Kidney (tissue), 14 donors: ENCODE results near the gene DCTN5. TPM values are rescaled to one million over a fixed set of nuclear protein-coding genes. Genes with fewer than 3 reads are reported as not detected.

Experiments used
- DNase-seq, 5 donors: peaks; one replicate each; pipeline ENCODE4 v3.0.0-alpha.2; 2013 to 2020
- FAIRE-seq: peaks from 2 replicates; lab custom pipeline; 2012; peaks lifted over from hg19 to GRCh38; lab: Jason Lieb, UNC
- H3K27ac ChIP-seq, 2 donors: one replicate each; pipeline ENCODE4 v1.7.0; 2013; ENCODE audit warnings: low read depth in 2 of 2, low read length in 2 of 2, inconsistent platforms in 1 of 2
- H3K27me3 ChIP-seq: one replicate; pipeline ENCODE4 v1.7.1; 2013; ENCODE audit warnings: low read length, inconsistent platforms; ENCODE audit not compliant: control insufficient read depth, insufficient read depth
- H3K36me3 ChIP-seq, 3 donors: one replicate each; pipeline versions ENCODE4 v1.7.0 to v1.7.1; 2013; ENCODE audit warnings: low read length in 3 of 3, control low read depth in 1 of 3, inconsistent platforms in 1 of 3; ENCODE audit not compliant: insufficient read depth in 3 of 3, control insufficient read depth in 2 of 3
- H3K4me1 ChIP-seq, 3 donors: one replicate each; pipeline versions ENCODE4 v1.7.0 to v1.7.1; 2013; ENCODE audit warnings: low read length in 3 of 3, inconsistent platforms in 1 of 3, low read depth in 1 of 3; ENCODE audit not compliant: control insufficient read depth in 2 of 3, insufficient read depth in 2 of 3
- H3K4me3 ChIP-seq, 3 donors: one replicate each; pipeline versions ENCODE4 v1.7.0 to v1.8.1; 2013; ENCODE audit warnings: low read length in 3 of 3, control low read depth in 1 of 3, inconsistent platforms in 1 of 3
- H3K9ac ChIP-seq, 3 donors: one replicate each; pipeline versions ENCODE4 v1.7.0 to v1.7.1; 2013; ENCODE audit warnings: low read length in 3 of 3, control low read depth in 1 of 3, inconsistent platforms in 1 of 3
- H3K9me3 ChIP-seq, 3 donors: one replicate each; pipeline versions ENCODE4 v1.7.0 to v1.7.1; 2013; ENCODE audit warnings: low read length in 3 of 3, control low read depth in 1 of 3, inconsistent platforms in 1 of 3; ENCODE audit not compliant: control insufficient read depth in 2 of 3, insufficient read depth in 1 of 3
- intact Hi-C: fragments of 100-400 bp; cut with DNase I; formaldehyde crosslinking; loops from one replicate; pipeline ENCODE4 v1.11.1; 2022
- polyA plus RNA-seq: library from polyadenylated mRNA; stranded (reverse); fragments of 350-450 nt; fragmentation: Illumina TruSeq; extraction: RNeasy Lipid Tissue Mini Kit (QIAGEN cat#74804); gene quantifications from one replicate; pipeline ENCODE4 v1.2.3, GENCODE V29; 2014; ENCODE audit warnings: low read depth, low replicate concordance; ENCODE audit not compliant: insufficient read depth
- total RNA-seq: library from RNA; stranded (reverse); fragmentation: NEBNext Ultra II Directional; extraction: Animal tissue kit (Norgen Biotek cat#: 25700); gene quantifications from one replicate; pipeline ENCODE4 v1.2.1, GENCODE V29; 2021
- TF ChIP-seq, protein P1 (sequence below): IDR thresholded peaks from 3 replicates; pipeline ENCODE4 v1.5.1; 2012; ENCODE audit warnings: mild to moderate bottlenecking, moderate library complexity, borderline replicate concordance; ENCODE audit not compliant: insufficient read depth; ENCODE audit errors: extremely low read depth
- donor health status: control.
- donor health status: control.
- donor health status: control.
- donor health status: control.
- donor health status: control.
- donor health status: DM: yes; HTN: yes; CAD: no.
- donor health status: Normal renal cell carcinoma (clear cell type).

DCTN5 gene
- total and polyA plus RNA-seq, 2 donors from 2014 or later: 36.5 to 60.5 TPM

DNA sequence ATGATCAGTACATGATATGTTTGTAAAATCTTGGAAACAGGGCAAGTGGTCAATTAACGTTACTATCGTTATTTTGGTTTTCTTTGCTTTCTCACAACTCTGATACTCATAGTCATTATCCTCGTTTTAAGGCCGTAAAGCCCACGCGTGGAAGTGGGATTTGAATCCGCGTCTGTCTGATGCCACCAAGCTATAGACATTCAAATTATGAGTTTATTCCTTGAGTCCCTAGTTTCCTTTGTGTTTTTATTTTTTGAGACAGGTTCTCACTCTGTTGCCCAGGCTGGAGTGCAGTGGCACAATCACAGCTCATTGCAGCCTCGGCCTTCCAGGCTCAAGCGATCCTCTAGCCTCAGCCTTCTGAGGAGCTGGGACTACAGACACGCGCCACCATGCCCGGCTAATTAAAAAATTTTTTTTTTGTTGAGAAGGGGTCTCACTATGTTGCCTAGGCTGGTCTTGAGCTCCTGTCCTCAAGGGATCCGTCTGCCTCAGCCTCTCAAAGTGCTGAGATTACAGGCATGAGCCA, 1.0 kb downstream of the DCTN5 start:
- Histone ChIP-seq H3K9me3 (no peaks in the 10 kb centered on the region), H3K4me3 (peak overlapping the region; percentile 66 to 99 (median 99)), H3K36me3 (peaks cover 4 to 12% (median 7%) of the 10 kb centered on the region in 3 donors), H3K4me1 (peaks cover 0 to 15% (median 3%) of the 10 kb centered on the region in 3 donors), H3K27me3 (no peaks in the 10 kb centered on the region), H3K27ac (no peak overlapping the region), H3K9ac (peak overlapping the region in 2 of 3 donors; percentile 49 to 97)
- DNase-seq (no peak), FAIRE-seq (no peak)
- intact Hi-C loops: no loop called here
- TF ChIP-seq, protein P1, sequence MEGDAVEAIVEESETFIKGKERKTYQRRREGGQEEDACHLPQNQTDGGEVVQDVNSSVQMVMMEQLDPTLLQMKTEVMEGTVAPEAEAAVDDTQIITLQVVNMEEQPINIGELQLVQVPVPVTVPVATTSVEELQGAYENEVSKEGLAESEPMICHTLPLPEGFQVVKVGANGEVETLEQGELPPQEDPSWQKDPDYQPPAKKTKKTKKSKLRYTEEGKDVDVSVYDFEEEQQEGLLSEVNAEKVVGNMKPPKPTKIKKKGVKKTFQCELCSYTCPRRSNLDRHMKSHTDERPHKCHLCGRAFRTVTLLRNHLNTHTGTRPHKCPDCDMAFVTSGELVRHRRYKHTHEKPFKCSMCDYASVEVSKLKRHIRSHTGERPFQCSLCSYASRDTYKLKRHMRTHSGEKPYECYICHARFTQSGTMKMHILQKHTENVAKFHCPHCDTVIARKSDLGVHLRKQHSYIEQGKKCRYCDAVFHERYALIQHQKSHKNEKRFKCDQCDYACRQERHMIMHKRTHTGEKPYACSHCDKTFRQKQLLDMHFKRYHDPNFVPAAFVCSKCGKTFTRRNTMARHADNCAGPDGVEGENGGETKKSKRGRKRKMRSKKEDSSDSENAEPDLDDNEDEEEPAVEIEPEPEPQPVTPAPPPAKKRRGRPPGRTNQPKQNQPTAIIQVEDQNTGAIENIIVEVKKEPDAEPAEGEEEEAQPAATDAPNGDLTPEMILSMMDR: no peak

- Histone ChIP-seq H3K4me3 (no peak overlapping the region), H3K4me1 (no peaks in the 10 kb centered on the region), H3K9me3 (no peaks in the 10 kb centered on the region), H3K27me3 (no peaks in the 10 kb centered on the region), H3K9ac (no peak overlapping the region), H3K36me3 (peaks cover 0 to 18% (median 2%) of the 10 kb centered on the region in 3 donors), H3K27ac (no peak overlapping the region)
- no peak for FAIRE-seq
- intact Hi-C loops: no loop called here
- TF ChIP-seq, protein P1: no peak
- no peak for DNase-seq
Measured at GRCh38 chr16:23650674-23651416, 9.6 kb downstream of the DCTN5 start.

DNA sequence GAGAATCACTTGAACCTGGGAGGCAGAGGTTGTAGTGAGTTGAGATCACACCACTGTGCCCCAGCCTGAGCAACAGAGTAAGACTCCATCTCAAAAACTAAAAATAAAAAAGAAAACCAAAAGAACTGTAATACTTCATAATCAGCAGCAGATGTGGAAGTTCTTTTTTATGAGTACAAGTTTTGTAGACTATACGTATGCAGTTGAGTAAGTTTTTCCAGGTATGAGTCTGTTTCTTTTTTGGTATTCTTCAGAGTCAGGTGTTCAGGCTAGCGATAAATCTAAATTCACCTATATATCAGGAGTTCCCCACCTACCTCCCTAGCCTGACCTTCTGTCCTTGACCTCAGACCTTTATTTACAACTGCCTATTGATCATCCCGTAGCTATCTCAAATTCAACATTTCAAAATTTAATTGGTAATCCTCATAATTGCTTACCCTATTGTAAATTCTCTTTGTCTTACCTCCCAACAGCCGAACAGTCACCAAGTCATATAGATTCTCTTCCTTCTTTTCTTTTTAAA, 10.7 kb downstream of the DCTN5 start:
- Histone ChIP-seq H3K4me1 (no peaks in the 10 kb centered on the region), H3K4me3 (no peak overlapping the region)
- FAIRE-seq: no peak

More for the DNA sequence above, 10.7 kb downstream of the DCTN5 start:
- intact Hi-C loops: no loop called here
- no peak overlapping the region for H3K9ac ChIP-seq
- no peak overlapping the region for H3K27ac ChIP-seq
- TF ChIP-seq, protein P1: no peak
- H3K27me3 ChIP-seq: no peaks in the 10 kb centered on the region
- H3K36me3 ChIP-seq: peaks cover 0 to 16% (median 2%) of the 10 kb centered on the region in 3 donors
- no peak for DNase-seq
- no peaks in the 10 kb centered on the region for H3K9me3 ChIP-seq
